Panc1 (cell line): Measurements from ENCODE around the gene ACCSL. TPM values are rescaled to one million over a fixed set of nuclear protein-coding genes. Genes with fewer than 3 reads are reported as not detected.

ENCODE experiments used
- ATAC-seq: fragments of 200-7000 bp; cut with Tn5 transposase; 2 replicates; pipeline ENCODE4 v1.9.1; 2020; ENCODE audit warnings: mild to moderate bottlenecking, moderate library complexity
- BruUV-seq: library from RNA; stranded (reverse); fragments of 400-500 nt; replicated peaks from 2 replicates; lab custom pipeline; 2021; lab: Mats Ljungman, UMichigan
- CTCF ChIA-PET: fragments of 300-600 bp; sonication (Branson Sonifier 250); formaldehyde crosslinking; loops from one replicate; lab custom pipeline; 2022; ENCODE audit warnings: antibody characterized with exemption; lab: Charles Lee
- POLR2A ChIA-PET: fragments of 300-600 bp; sonication (Branson Sonifier 250); formaldehyde crosslinking; loops from one replicate; lab custom pipeline; 2022; ENCODE audit warnings: antibody characterized with exemption; lab: Charles Lee
- DNase-seq: peaks from one replicate; pipeline ENCODE4 v3.0.0-alpha.2; 2010; ENCODE audit warnings: low read depth, low spot score
- H3K27ac ChIP-seq: 2 replicates; pipeline ENCODE4 v1.5.1; 2011; ENCODE audit warnings: mild to moderate bottlenecking, low read length, inconsistent platforms
- H3K27me3 ChIP-seq: fragments of 200-500 bp; sonication (Bioruptor generic); 2 replicates; pipeline ENCODE4 v1.6.0; 2014; ENCODE audit warnings: low read length, inconsistent platforms; ENCODE audit not compliant: control insufficient read depth, insufficient read depth
- H3K36me3 ChIP-seq: fragments of 200-500 bp; sonication (Bioruptor generic); 2 replicates; pipeline ENCODE4 v1.5.1; 2014; ENCODE audit warnings: inconsistent platforms, mild to moderate bottlenecking, low read length, moderate library complexity; ENCODE audit not compliant: control insufficient read depth, insufficient read depth
- H3K4me1 ChIP-seq: 2 replicates; pipeline ENCODE4 v1.5.1; 2011; ENCODE audit warnings: inconsistent platforms, mild to moderate bottlenecking, low read length, moderate library complexity; ENCODE audit not compliant: control insufficient read depth, insufficient read depth
- H3K4me3 ChIP-seq, 2 experiments: 2 replicates each; pipeline ENCODE4 v1.5.1; 2011 to 2012; ENCODE audit warnings: low read depth in 2 of 2, low read length in 2 of 2, mild to moderate bottlenecking in 2 of 2, inconsistent platforms in 1 of 2, moderate library complexity in 1 of 2
- H3K9me3 ChIP-seq: fragments of 200-500 bp; sonication (Bioruptor generic); 2 replicates; pipeline ENCODE4 v1.5.1; 2014; ENCODE audit warnings: low read depth, mild to moderate bottlenecking, inconsistent platforms, low read length, moderate library complexity; ENCODE audit not compliant: control insufficient read depth, insufficient read depth
- POLR2AphosphoS5 ChIP-seq: IDR thresholded peaks from 2 replicates; pipeline ENCODE4 v1.6.1; 2012; ENCODE audit warnings: mild to moderate bottlenecking, low read depth, low read length, moderate library complexity
- SIN3A ChIP-seq: IDR thresholded peaks from 2 replicates; pipeline ENCODE4 v1.6.1; 2012; ENCODE audit warnings: low read depth, mild to moderate bottlenecking, low read length, moderate library complexity, borderline replicate concordance; ENCODE audit not compliant: insufficient read depth
- TCF7L2 ChIP-seq: IDR thresholded peaks from 2 replicates; pipeline ENCODE4 v1.6.1; 2011; ENCODE audit warnings: mild to moderate bottlenecking, low read depth, low read length, inconsistent platforms
- in situ Hi-C: cut with HindIII; loops from 2 replicates; pipeline ENCODE4 v1.10.0; 2016; ENCODE audit warnings: low sequenced_read_pairs, low pct_unique_long_range_greater_than_20kb
- intact Hi-C: fragments of 100-400 bp; cut with micrococcal nuclease; formaldehyde crosslinking; loops from one replicate; pipeline ENCODE4 v1.10.0; 2022; ENCODE audit not compliant: unreplicated experiment
- total RNA-seq: library from RNA; stranded (reverse); gene quantifications from one replicate; pipeline ENCODE4 v1.2.1, GENCODE V29; 2021; ENCODE audit not compliant: unreplicated experiment
- TF ChIP-seq, protein P1 (sequence below): fragments of 450-650 bp; IDR thresholded peaks from 2 replicates; pipeline ENCODE4 v1.5.1; 2017; ENCODE audit warnings: mild to moderate bottlenecking
- TF ChIP-seq, protein P2 (sequence below), 2 experiments: IDR thresholded peaks; 2 replicates each; pipeline ENCODE4 v1.6.1; 2011 to 2012; ENCODE audit warnings: low read depth in 2 of 2, control low read depth in 1 of 2, low read length in 1 of 2, mild to moderate bottlenecking in 1 of 2, moderate library complexity in 1 of 2; ENCODE audit not compliant: insufficient read depth in 1 of 2

ACCSL gene
- total RNA-seq, 1 experiment from 2014 or later, result not detected

DNA sequence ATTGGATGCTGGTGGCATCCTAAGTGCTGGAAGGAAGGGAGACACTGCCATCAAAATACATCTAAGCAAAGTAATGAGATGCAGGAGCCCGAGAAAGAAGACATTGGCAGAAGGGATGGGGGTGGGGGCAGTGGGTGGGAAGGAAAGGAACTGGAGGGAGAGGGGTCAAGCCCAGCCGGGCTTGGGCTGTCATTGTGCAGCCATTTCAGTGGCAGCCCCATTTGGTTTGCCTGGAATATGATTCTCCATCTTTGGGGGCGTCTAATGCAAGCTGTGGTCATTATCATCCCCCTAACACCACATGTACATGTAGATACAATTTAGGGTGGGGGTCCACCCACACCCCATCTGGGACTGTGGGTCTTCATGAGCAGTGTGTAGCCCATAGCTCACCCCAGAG is 13.9 kb upstream of the ACCSL start:
- ATAC-seq (no peak), DNase-seq (no peak)
- H3K27ac ChIP-seq, result no peak overlapping the region
- no peaks in the 10 kb centered on the region for H3K27me3 ChIP-seq
- no peak overlapping the region for H3K4me3 ChIP-seq
- H3K9me3 ChIP-seq, result no peaks in the 10 kb centered on the region
- no peaks in the 10 kb centered on the region for H3K4me1 ChIP-seq
- TF ChIP-seq SIN3A (no peak), TCF7L2 (no peak), POLR2AphosphoS5 (no peak)
- TF ChIP-seq, protein P1, sequence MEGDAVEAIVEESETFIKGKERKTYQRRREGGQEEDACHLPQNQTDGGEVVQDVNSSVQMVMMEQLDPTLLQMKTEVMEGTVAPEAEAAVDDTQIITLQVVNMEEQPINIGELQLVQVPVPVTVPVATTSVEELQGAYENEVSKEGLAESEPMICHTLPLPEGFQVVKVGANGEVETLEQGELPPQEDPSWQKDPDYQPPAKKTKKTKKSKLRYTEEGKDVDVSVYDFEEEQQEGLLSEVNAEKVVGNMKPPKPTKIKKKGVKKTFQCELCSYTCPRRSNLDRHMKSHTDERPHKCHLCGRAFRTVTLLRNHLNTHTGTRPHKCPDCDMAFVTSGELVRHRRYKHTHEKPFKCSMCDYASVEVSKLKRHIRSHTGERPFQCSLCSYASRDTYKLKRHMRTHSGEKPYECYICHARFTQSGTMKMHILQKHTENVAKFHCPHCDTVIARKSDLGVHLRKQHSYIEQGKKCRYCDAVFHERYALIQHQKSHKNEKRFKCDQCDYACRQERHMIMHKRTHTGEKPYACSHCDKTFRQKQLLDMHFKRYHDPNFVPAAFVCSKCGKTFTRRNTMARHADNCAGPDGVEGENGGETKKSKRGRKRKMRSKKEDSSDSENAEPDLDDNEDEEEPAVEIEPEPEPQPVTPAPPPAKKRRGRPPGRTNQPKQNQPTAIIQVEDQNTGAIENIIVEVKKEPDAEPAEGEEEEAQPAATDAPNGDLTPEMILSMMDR, result no peak
- TF ChIP-seq, protein P2, sequence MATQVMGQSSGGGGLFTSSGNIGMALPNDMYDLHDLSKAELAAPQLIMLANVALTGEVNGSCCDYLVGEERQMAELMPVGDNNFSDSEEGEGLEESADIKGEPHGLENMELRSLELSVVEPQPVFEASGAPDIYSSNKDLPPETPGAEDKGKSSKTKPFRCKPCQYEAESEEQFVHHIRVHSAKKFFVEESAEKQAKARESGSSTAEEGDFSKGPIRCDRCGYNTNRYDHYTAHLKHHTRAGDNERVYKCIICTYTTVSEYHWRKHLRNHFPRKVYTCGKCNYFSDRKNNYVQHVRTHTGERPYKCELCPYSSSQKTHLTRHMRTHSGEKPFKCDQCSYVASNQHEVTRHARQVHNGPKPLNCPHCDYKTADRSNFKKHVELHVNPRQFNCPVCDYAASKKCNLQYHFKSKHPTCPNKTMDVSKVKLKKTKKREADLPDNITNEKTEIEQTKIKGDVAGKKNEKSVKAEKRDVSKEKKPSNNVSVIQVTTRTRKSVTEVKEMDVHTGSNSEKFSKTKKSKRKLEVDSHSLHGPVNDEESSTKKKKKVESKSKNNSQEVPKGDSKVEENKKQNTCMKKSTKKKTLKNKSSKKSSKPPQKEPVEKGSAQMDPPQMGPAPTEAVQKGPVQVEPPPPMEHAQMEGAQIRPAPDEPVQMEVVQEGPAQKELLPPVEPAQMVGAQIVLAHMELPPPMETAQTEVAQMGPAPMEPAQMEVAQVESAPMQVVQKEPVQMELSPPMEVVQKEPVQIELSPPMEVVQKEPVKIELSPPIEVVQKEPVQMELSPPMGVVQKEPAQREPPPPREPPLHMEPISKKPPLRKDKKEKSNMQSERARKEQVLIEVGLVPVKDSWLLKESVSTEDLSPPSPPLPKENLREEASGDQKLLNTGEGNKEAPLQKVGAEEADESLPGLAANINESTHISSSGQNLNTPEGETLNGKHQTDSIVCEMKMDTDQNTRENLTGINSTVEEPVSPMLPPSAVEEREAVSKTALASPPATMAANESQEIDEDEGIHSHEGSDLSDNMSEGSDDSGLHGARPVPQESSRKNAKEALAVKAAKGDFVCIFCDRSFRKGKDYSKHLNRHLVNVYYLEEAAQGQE (IDR thresholded peaks at IDR 0.05; ENCODE audit: insufficient read depth in 1 of 2, low read depth in 2 of 2, low read length in 1 of 2), result no peak
- intact Hi-C loops (loop anchor here (10.0 kb wide), 1 partner anchor 89 kb away; the partner anchor contains the start of gene C11orf96), in situ Hi-C loops (no loop called here)
- ChIA-PET CTCF (no interaction called here), POLR2A (no interaction called here)
- no TSS peak for BruUV-seq
- H3K36me3 ChIP-seq, result no peaks in the 10 kb centered on the region

DNA sequence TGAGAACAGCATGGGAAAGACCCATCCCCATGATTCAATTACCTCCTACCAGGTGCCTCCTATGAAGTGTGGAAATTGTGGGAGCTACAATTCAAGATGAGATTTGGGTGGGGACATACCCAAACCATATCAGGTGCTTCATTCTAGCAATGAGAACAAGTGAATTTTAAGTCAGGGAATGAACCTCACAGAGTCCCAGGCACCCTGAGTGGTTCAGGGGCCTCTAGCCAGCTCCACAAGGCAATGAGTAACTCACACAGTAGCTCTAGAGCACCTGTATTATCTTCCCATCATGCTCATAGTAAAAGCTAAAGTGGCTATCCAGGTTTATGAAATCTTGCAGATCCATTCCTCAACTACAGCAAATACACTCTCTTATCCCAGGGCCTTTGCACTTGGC is 13.1 kb upstream of the ACCSL start:
- Histone ChIP-seq H3K4me3 (no peak overlapping the region), H3K36me3 (no peaks in the 10 kb centered on the region), H3K4me1 (no peaks in the 10 kb centered on the region), H3K27ac (no peak overlapping the region), H3K27me3 (no peaks in the 10 kb centered on the region), H3K9me3 (no peaks in the 10 kb centered on the region)
- ChIA-PET CTCF (no interaction called here), POLR2A (no interaction called here)
- ATAC-seq (no peak), DNase-seq (no peak)
- TF ChIP-seq, protein P1, result no peak
- TF ChIP-seq TCF7L2 (no peak), SIN3A (no peak), POLR2AphosphoS5 (no peak)
- TF ChIP-seq, protein P2 (IDR thresholded peaks at IDR 0.05; ENCODE audit: insufficient read depth in 1 of 2, low read depth in 2 of 2, low read length in 1 of 2), result no peak
- intact Hi-C loops, result loop anchor here (10.0 kb wide), 1 partner anchor 90 kb away; the partner anchor contains the start of gene C11orf96
- in situ Hi-C loops, result no loop called here
- no TSS peak for BruUV-seq
